Mesendoderm (in vitro differentiated cells): ENCODE data around the gene CRK.

Experiments
- DNase-seq: peaks from one replicate; pipeline ENCODE4 v3.0.0; 2013
- H2AK5ac ChIP-seq: 2 replicates; pipeline ENCODE4 v1.6.1; 2013; ENCODE audit warnings: low read length, inconsistent platforms
- H2BK120ac ChIP-seq: 2 replicates; pipeline ENCODE4 v1.6.1; 2013; ENCODE audit warnings: low read depth, mild to moderate bottlenecking, low read length, moderate library complexity, mixed read lengths
- H2BK15ac ChIP-seq: replicated peaks from 2 replicates; pipeline ENCODE4 v1.6.1; 2013; ENCODE audit warnings: low read depth, mild to moderate bottlenecking, moderate library complexity
- H2BK5ac ChIP-seq: 2 replicates; pipeline ENCODE4 v1.6.1; 2013; ENCODE audit warnings: low read length, inconsistent platforms
- H3K18ac ChIP-seq: 2 replicates; pipeline ENCODE4 v1.6.1; 2013; ENCODE audit warnings: mild to moderate bottlenecking, low read length, mixed read lengths
- H3K23ac ChIP-seq: one replicate; pipeline ENCODE4 v1.6.1; 2013; ENCODE audit warnings: low read length
- H3K27ac ChIP-seq: 2 replicates; pipeline ENCODE4 v1.5.1; 2013; ENCODE audit warnings: low read depth, mild to moderate bottlenecking, inconsistent platforms, low read length, moderate library complexity
- H3K27me3 ChIP-seq: 2 replicates; pipeline ENCODE4 v1.6.1; 2013; ENCODE audit warnings: low read length, control low read depth, mild to moderate bottlenecking, inconsistent platforms; ENCODE audit not compliant: insufficient read depth, poor library complexity
- H3K36me3 ChIP-seq: 2 replicates; pipeline ENCODE4 v1.6.1; 2013; ENCODE audit warnings: low read length, inconsistent platforms; ENCODE audit not compliant: control insufficient read depth, insufficient read depth
- H3K4ac ChIP-seq: one replicate; pipeline ENCODE4 v1.6.1; 2013; ENCODE audit warnings: low read depth, mild to moderate bottlenecking, low read length, moderate library complexity
- H3K4me1 ChIP-seq: 2 replicates; pipeline ENCODE4 v1.6.1; 2013; ENCODE audit warnings: low read depth, low read length, inconsistent platforms; ENCODE audit not compliant: control insufficient read depth
- H3K4me2 ChIP-seq: 2 replicates; pipeline ENCODE4 v1.6.1; 2013; ENCODE audit warnings: low read length
- H3K4me3 ChIP-seq: 2 replicates; pipeline ENCODE4 v1.5.1; 2013; ENCODE audit warnings: mild to moderate bottlenecking, low read length
- H3K56ac ChIP-seq: one replicate; pipeline ENCODE4 v1.6.1; 2013; ENCODE audit warnings: low read length
- H3K79me1 ChIP-seq: 2 replicates; pipeline ENCODE4 v1.6.1; 2013; ENCODE audit warnings: low read length, inconsistent platforms
- H3K79me2 ChIP-seq: 2 replicates; pipeline ENCODE4 v1.6.1; 2013; ENCODE audit warnings: mild to moderate bottlenecking, low read length; ENCODE audit not compliant: control insufficient read depth, insufficient read depth
- H3K9ac ChIP-seq: 2 replicates; pipeline ENCODE4 v1.6.1; 2013; ENCODE audit warnings: low read length, inconsistent platforms
- H4K5ac ChIP-seq: one replicate; pipeline ENCODE4 v1.6.1; 2013; ENCODE audit warnings: low read length
- H4K8ac ChIP-seq: one replicate; pipeline ENCODE4 v1.6.1; 2013; ENCODE audit warnings: low read depth, mild to moderate bottlenecking, control low read depth, low read length, moderate library complexity
- WGBS: extraction: QIAGEN DNeasy Blood & Tissue Kit; methylation state at CpG from one replicate; pipeline ENCODE4 v1.1.7; 2013; ENCODE audit warnings: low lambda C conversion rate, missing lambda C conversion rate; ENCODE audit not compliant: insufficient coverage; ENCODE audit errors: extremely low coverage; 5-methylcytosine and 5-hydroxymethylcytosine counted together

CRK gene

DNA sequence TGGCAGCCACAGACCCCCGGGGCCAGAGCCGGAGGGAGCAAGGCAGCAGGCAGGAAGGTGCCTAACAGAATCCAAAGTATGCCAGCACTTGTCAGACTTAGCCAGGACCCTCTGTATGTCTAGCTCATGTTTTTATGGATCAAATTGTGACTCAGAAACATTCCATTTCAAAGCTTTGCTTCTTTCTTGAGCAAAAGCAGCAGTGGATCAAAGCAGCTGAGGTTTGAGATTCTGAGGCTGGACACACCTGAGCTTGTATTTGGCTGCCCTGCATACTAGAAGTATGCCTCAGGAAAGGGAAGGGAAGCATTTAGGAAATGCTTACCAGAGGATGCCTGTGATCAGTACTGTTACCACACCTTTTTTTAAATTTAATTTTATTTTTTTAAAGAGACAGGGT is 42.2 kb upstream of the CRK start:
- Histone ChIP-seq H3K23ac (no peak overlapping the region), H3K4me2 (no peak overlapping the region), H3K56ac (no peak overlapping the region), H4K8ac (no peak overlapping the region), H3K27me3 (no peaks in the 10 kb centered on the region), H3K4me3 (no peak overlapping the region), H3K18ac (no peak overlapping the region), H3K79me1 (no peaks in the 10 kb centered on the region), H3K27ac (no peak overlapping the region), H3K4ac (no peak overlapping the region), H4K5ac (no peak overlapping the region), H3K79me2 (no peaks in the 10 kb centered on the region), H2AK5ac (no peak overlapping the region), H2BK5ac (no peak overlapping the region), H3K9ac (no peak overlapping the region), H3K4me1 (no peaks in the 10 kb centered on the region), H2BK120ac (no peak overlapping the region), H3K36me3 (peaks cover 2% of the 10 kb centered on the region), H2BK15ac (no peak overlapping the region)
- DNase-seq: no peak
- WGBS: no CpG with 5 or more reads among the region's 2 CpGs

DNA sequence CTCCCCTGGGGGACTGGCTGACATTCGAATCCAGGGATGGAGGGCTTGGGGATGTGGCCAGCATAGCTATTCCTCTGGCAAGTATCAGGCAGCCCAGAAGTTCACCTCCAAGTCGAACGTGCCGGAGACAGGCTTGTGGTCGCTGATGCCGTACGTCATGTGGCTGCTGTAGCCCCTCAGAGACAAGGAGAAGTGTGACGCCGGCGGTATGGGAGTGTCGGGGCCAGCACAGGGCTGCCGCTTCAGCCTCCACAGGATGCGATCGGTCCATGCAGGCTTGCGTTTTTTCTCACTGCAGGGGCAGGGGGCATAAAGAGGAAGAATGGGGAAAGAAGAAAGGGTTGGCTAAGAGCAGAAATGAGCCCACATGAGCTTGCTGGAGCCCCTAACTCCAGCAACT is 41.8 kb upstream of the CRK start:
- H3K4ac ChIP-seq: no peak overlapping the region
- H4K8ac ChIP-seq: no peak overlapping the region
- H3K27ac ChIP-seq: no peak overlapping the region
- no peaks in the 10 kb centered on the region for H3K4me1 ChIP-seq
- no peaks in the 10 kb centered on the region for H3K27me3 ChIP-seq
- H3K9ac ChIP-seq: no peak overlapping the region
- H4K5ac ChIP-seq: no peak overlapping the region
- no peak overlapping the region for H2BK15ac ChIP-seq
- H3K4me2 ChIP-seq: no peak overlapping the region
- H2BK120ac ChIP-seq: no peak overlapping the region
- no peak overlapping the region for H3K56ac ChIP-seq
- H3K36me3 ChIP-seq: peaks cover 2% of the 10 kb centered on the region
- no peak overlapping the region for H3K4me3 ChIP-seq
- no peak overlapping the region for H3K23ac ChIP-seq
- no peaks in the 10 kb centered on the region for H3K79me1 ChIP-seq
- H2AK5ac ChIP-seq: no peak overlapping the region
- DNase-seq: no peak
- no peak overlapping the region for H3K18ac ChIP-seq
- no CpG with 5 or more reads among the region's 15 CpGs for WGBS
- H2BK5ac ChIP-seq: no peak overlapping the region
- no peaks in the 10 kb centered on the region for H3K79me2 ChIP-seq

DNA sequence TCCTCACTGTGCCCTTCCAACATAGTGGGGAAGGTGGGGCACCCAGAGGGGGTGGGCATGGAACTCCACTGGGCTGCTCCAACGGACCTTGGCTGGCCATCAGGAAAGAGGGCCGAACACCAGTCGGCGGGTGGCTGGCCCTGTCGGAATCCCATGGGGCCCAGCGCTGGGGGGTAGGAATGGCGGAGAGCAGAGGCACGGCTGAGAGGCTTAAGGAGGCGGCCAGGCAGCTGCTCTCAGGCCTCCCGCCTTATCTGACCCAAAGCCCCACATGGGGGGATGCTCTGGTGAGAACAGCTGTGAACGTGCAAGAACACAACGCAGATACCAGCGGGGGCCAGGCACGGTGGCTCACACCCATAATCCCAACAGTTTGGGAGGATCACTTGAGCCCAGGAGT is 40.8 kb upstream of the CRK start:
- DNase-seq: no peak
- Histone ChIP-seq H3K4ac (no peak overlapping the region), H2BK5ac (no peak overlapping the region), H3K79me2 (no peaks in the 10 kb centered on the region), H4K5ac (no peak overlapping the region), H3K27me3 (no peaks in the 10 kb centered on the region), H4K8ac (no peak overlapping the region), H3K56ac (no peak overlapping the region), H3K4me3 (no peak overlapping the region), H2BK15ac (no peak overlapping the region), H3K27ac (no peak overlapping the region), H3K4me1 (no peaks in the 10 kb centered on the region), H3K79me1 (no peaks in the 10 kb centered on the region), H3K23ac (no peak overlapping the region), H2AK5ac (no peak overlapping the region), H3K9ac (no peak overlapping the region), H3K36me3 (peaks cover 2% of the 10 kb centered on the region), H3K4me2 (no peak overlapping the region), H3K18ac (no peak overlapping the region), H2BK120ac (no peak overlapping the region)
- no CpG with 5 or more reads among the region's 14 CpGs for WGBS

DNA sequence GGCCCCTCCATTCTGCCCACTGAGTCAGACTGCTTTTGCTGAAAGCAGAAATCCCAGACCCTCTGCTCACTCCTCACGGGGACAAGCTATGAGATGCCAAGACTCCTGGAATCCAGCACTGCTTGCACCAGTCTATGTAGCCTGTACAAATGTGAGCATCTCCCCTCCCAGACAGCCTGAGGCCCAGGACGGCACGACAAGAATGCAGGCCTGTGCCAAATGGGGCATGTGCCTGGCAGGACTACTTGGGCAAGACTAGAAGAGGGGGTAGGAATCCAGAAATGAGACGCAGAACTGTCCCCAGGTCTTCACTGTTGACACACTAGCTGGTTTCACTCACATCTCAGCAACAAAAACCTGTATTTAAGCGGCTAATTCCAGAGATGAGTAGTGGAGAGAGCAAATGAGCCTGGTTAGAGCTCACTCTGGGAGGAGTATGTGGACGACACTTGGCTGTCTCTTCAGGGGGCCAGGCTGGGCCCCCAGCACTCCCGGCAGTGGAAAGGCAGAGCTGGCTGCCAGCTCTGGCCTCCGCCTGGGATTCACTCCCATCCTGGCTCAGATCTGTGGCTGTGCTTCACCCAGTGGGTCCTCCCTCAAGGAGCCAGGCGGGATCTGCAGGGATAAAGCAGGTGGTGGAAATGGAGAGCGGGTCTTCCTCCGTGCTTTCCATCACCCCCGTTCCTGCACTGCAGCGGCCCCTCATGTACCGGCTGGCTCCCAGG is 39.4 kb upstream of the CRK start:
- Histone ChIP-seq H3K27ac (no peak overlapping the region), H3K4me3 (no peak overlapping the region), H4K8ac (no peak overlapping the region), H2BK5ac (no peak overlapping the region), H3K36me3 (peaks cover 2% of the 10 kb centered on the region), H3K4me1 (peaks cover under 1% of the 10 kb centered on the region), H2BK15ac (no peak overlapping the region), H3K79me1 (peaks cover under 1% of the 10 kb centered on the region), H2AK5ac (no peak overlapping the region), H2BK120ac (no peak overlapping the region), H3K79me2 (peaks cover 3% of the 10 kb centered on the region), H3K4ac (no peak overlapping the region), H3K18ac (no peak overlapping the region), H3K56ac (no peak overlapping the region), H3K9ac (no peak overlapping the region), H3K27me3 (no peaks in the 10 kb centered on the region), H4K5ac (no peak overlapping the region), H3K23ac (no peak overlapping the region), H3K4me2 (no peak overlapping the region)
- WGBS: no CpG with 5 or more reads among the region's 14 CpGs
- DNase-seq: no peak

DNA sequence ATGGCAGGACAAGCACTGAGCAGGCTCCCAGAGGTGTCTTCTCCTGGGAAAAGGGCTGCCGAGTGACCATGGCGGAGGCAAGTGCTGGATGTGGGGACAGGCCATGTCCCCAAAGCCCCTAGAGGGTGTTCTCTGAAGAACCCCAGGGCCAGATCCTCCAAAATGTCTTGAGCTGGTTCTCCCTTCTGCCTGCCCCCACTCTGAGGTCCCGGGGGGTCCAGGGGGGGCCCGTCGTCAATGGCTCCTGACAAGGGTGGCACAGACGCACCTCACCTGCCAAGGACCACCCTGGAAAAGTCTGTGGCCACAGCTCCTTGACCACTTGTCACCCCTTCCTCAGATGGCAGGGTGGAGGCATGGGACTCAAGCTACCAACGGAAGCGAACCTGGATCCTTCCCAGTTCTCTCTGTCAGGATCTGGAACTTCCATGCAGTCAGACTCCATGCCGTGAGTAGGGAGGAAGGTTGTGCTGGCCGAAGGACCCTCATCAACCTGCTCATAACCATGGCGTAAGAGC is 38.8 kb upstream of the CRK start:
- Histone ChIP-seq H3K9ac (no peak overlapping the region), H2AK5ac (no peak overlapping the region), H3K56ac (no peak overlapping the region), H3K79me1 (peaks cover 2% of the 10 kb centered on the region), H3K18ac (no peak overlapping the region), H3K79me2 (peaks cover 4% of the 10 kb centered on the region), H4K5ac (no peak overlapping the region), H3K4me3 (no peak overlapping the region), H3K4me2 (no peak overlapping the region), H3K27me3 (no peaks in the 10 kb centered on the region), H3K23ac (no peak overlapping the region), H2BK5ac (no peak overlapping the region), H4K8ac (no peak overlapping the region), H3K36me3 (peaks cover 2% of the 10 kb centered on the region), H3K27ac (no peak overlapping the region), H2BK120ac (no peak overlapping the region), H2BK15ac (no peak overlapping the region), H3K4ac (no peak overlapping the region), H3K4me1 (peaks cover 2% of the 10 kb centered on the region)
- no peak for DNase-seq
- no CpG with 5 or more reads among the region's 11 CpGs for WGBS

DNA sequence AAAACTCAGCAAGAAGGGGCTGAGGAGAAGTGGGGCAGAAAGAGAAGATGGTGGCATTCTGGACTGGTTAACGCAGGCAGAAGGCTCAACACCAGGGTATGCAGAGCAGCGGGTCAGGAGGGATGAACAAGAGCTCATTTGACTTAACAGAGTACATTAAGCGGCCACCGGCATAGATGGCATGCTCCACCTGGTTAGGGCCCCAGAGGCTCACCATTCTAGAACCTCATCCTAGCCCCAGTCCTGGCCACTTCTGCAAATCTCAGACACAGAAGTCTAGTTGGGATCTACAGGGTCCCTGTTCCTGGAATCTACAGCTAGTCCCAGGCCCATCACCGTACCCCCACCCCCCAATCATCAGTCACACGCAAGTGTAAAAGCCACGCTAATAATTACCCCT is 38.2 kb upstream of the CRK start:
- H3K4me3 ChIP-seq: no peak overlapping the region

More for the DNA sequence above, 38.2 kb upstream of the CRK start:
- no peak overlapping the region for H3K56ac ChIP-seq
- WGBS: no CpG with 5 or more reads among the region's 7 CpGs
- no peak overlapping the region for H3K4me2 ChIP-seq
- no peak overlapping the region for H2BK5ac ChIP-seq
- H3K36me3 ChIP-seq: peaks cover 2% of the 10 kb centered on the region
- no peak overlapping the region for H3K4ac ChIP-seq
- no peak overlapping the region for H3K18ac ChIP-seq
- H3K79me1 ChIP-seq: peaks cover 2% of the 10 kb centered on the region
- H3K27ac ChIP-seq: no peak overlapping the region
- no peak overlapping the region for H3K9ac ChIP-seq
- no peak overlapping the region for H4K8ac ChIP-seq
- no peak overlapping the region for H2AK5ac ChIP-seq
- peaks cover 2% of the 10 kb centered on the region for H3K4me1 ChIP-seq
- no peak overlapping the region for H4K5ac ChIP-seq
- H3K23ac ChIP-seq: no peak overlapping the region
- H3K27me3 ChIP-seq: no peaks in the 10 kb centered on the region
- H3K79me2 ChIP-seq: peaks cover 4% of the 10 kb centered on the region
- no peak overlapping the region for H2BK15ac ChIP-seq
- no peak overlapping the region for H2BK120ac ChIP-seq
- no peak for DNase-seq
